ENCODE data around the gene MEF2C. TPM values are rescaled to one million over a fixed set of nuclear protein-coding genes. Genes with fewer than 3 reads are reported as not detected.

The MEF2C gene
- total RNA-seq, 1 donor from 2014 or later = 51.4 TPM

- ATAC-seq = peak; percentile 78
- Histone ChIP-seq H3K36me3 (no peaks in the 10 kb centered on the region), H3K27ac (no peak overlapping the region), H3K4me3 (no peak overlapping the region), H3K27me3 (no peaks in the 10 kb centered on the region), H3K4me1 (no peaks in the 10 kb centered on the region), H3K9me3 (no peaks in the 10 kb centered on the region)
- TF ChIP-seq, protein P1, sequence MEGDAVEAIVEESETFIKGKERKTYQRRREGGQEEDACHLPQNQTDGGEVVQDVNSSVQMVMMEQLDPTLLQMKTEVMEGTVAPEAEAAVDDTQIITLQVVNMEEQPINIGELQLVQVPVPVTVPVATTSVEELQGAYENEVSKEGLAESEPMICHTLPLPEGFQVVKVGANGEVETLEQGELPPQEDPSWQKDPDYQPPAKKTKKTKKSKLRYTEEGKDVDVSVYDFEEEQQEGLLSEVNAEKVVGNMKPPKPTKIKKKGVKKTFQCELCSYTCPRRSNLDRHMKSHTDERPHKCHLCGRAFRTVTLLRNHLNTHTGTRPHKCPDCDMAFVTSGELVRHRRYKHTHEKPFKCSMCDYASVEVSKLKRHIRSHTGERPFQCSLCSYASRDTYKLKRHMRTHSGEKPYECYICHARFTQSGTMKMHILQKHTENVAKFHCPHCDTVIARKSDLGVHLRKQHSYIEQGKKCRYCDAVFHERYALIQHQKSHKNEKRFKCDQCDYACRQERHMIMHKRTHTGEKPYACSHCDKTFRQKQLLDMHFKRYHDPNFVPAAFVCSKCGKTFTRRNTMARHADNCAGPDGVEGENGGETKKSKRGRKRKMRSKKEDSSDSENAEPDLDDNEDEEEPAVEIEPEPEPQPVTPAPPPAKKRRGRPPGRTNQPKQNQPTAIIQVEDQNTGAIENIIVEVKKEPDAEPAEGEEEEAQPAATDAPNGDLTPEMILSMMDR (IDR thresholded peaks at IDR 0.05) = no peak
- intact Hi-C loops (cut with DNase I) = no loop called here
- DNase-seq = no peak
Observed at GRCh38 chr5:88813244-88813643, 69.7 kb downstream of the MEF2C start.

DNA sequence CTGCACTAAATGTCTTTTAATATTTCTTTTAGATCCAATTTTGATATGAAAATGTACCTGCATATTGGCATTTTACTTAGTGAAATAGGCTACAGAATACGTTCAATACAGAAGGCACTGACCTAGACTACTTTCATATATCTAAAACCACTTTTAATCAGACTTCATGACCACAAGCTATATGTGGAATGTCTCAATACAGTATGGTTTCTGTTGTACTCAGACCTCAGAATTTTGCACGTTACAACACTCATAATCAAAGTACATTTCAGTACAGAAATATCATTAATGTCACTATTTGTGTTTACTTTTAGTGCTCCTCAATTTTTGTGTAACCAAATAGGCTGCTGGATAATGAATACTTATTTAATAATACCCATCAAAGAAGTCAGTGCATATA lies 74.8 kb downstream of the MEF2C start:
- ATAC-seq = no peak
- DNase-seq = no peak
- H3K27me3 ChIP-seq = no peaks in the 10 kb centered on the region
- no peaks in the 10 kb centered on the region for H3K4me1 ChIP-seq
- no peak overlapping the region for H3K27ac ChIP-seq
- H3K4me3 ChIP-seq = no peak overlapping the region
- no peaks in the 10 kb centered on the region for H3K36me3 ChIP-seq
- TF ChIP-seq, protein P1 (IDR thresholded peaks at IDR 0.05) = no peak
- H3K9me3 ChIP-seq = no peaks in the 10 kb centered on the region
- intact Hi-C loops (cut with DNase I) = no loop called here

GRCh38 chr5:88807327-88807726 lies 75.7 kb downstream of the MEF2C start:
- intact Hi-C loops (cut with DNase I) = no loop called here
- Histone ChIP-seq H3K27me3 (no peaks in the 10 kb centered on the region), H3K9me3 (no peaks in the 10 kb centered on the region), H3K4me1 (no peaks in the 10 kb centered on the region), H3K27ac (no peak overlapping the region), H3K36me3 (no peaks in the 10 kb centered on the region), H3K4me3 (no peak overlapping the region)
- ATAC-seq (no peak), DNase-seq (no peak)
- TF ChIP-seq, protein P1 (IDR thresholded peaks at IDR 0.05) = no peak

DNA sequence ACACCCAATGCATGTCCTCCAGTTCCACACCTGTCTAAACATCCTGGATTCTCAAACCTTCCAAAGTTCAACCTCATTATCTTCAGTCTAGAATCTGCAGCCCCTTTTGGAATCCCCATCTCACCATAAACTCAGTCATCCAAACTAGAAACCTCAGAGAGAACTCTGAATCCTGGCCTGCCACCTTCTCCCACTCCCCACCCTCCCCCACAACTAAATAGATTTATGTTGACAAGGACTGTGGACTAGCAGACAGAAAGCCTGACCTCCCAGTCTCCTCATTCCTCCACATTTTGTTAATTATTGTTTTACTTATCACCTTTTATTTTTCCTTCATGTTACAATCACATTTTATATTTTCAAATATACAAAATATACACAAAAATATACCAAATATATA lies 76.6 kb downstream of the MEF2C start:
- Histone ChIP-seq H3K27me3 (no peaks in the 10 kb centered on the region), H3K4me1 (no peaks in the 10 kb centered on the region), H3K9me3 (no peaks in the 10 kb centered on the region), H3K4me3 (no peak overlapping the region), H3K27ac (no peak overlapping the region), H3K36me3 (no peaks in the 10 kb centered on the region)
- no peak for DNase-seq
- TF ChIP-seq, protein P1 (IDR thresholded peaks at IDR 0.05) = no peak
- ATAC-seq = no peak
- intact Hi-C loops (cut with DNase I) = no loop called here

DNA sequence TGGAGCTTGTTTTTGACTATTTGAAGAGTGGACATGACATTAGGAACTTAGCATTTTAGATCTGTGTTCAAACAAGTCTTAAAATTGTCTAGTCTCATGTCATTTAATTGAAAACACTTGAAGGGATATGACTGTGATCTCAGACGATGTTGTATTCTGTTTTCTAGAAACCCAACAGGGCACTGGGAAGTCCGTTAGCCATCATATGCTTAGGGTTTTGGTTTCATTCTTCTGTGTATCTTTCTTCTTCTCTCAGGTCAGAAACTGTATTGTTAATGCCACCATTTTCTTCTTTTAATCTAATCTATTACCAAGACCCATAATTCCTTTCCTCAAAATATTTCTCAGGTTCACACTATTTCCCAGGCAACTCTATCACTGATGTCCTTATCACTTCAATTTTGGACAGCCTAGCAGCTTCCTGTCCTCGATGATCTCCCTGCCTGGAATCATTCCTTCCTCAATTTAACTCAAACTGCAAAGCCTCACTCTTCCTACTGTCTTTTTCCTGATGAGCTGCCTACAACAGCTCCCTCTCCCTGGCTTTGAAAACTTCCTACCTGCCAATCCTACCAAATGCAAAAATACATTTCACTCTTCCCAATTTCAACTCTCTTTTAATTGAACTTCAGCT lies 77.7 kb downstream of the MEF2C start:
- no peak for DNase-seq
- Histone ChIP-seq H3K27me3 (no peaks in the 10 kb centered on the region), H3K36me3 (no peaks in the 10 kb centered on the region), H3K4me1 (no peaks in the 10 kb centered on the region), H3K27ac (no peak overlapping the region), H3K9me3 (no peaks in the 10 kb centered on the region), H3K4me3 (no peak overlapping the region)
- intact Hi-C loops (cut with DNase I) = no loop called here
- no peak for ATAC-seq
- TF ChIP-seq, protein P1 (IDR thresholded peaks at IDR 0.05) = no peak

DNA sequence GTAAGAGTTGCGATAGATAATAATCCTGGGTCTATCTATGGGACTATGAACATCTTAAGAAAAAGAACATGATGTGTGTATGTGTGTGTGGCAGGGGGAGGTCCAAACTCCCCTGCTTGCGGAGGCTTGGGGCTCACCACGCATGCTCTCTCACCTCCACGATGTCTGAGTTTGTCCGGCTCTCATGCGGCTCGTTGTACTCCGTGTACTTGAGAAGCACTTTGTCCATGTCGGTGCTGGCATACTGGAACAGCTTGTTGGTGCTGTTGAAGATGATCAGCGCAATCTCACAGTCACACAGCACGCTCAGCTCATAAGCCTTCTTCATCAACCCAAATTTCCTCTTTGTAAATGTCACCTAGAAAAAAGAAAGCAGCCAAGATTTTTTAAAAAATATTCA lies 78.5 kb downstream of the MEF2C start:
- no peaks in the 10 kb centered on the region for H3K27me3 ChIP-seq
- DNase-seq (no peak), ATAC-seq (no peak)
- H3K36me3 ChIP-seq = no peaks in the 10 kb centered on the region
- TF ChIP-seq, protein P1 (IDR thresholded peaks at IDR 0.05) = no peak
- no peaks in the 10 kb centered on the region for H3K4me1 ChIP-seq
- no peaks in the 10 kb centered on the region for H3K9me3 ChIP-seq
- H3K27ac ChIP-seq = no peak overlapping the region
- no peak overlapping the region for H3K4me3 ChIP-seq
- intact Hi-C loops (cut with DNase I) = no loop called here

All from upper lobe of right lung (tissue), 1 donor.